ENCODE data around the gene SCARF1.
A peak's percentile ranks its signal among the peaks of the same experiment; 100 is the strongest.

Gene SCARF1

GRCh38 chr17:1647802-1648171 lies 2.3 kb upstream of the SCARF1 start:
- DNase-seq, result no peak

GRCh38 chr17:1646199-1646875 lies 805 bp upstream of the SCARF1 start:
- DNase-seq, result no peak

GRCh38 chr17:1644493-1645206 lies 882 bp downstream of the SCARF1 start:
- DNase-seq, result no peak

- DNase-seq, result no peak
Observed at GRCh38 chr17:1643999-1644492, 1.5 kb downstream of the SCARF1 start.

GRCh38 chr17:1643293-1643998 lies 2.1 kb downstream of the SCARF1 start:
- peak; percentile 51 for DNase-seq

GRCh38 chr17:1641065-1641403 lies 4.5 kb downstream of the SCARF1 start:
- DNase-seq, result no peak

GRCh38 chr17:1640329-1641064 lies 5.0 kb downstream of the SCARF1 start:
- no peak for DNase-seq

GRCh38 chr17:1639549-1640180 lies 5.9 kb downstream of the SCARF1 start:
- no peak for DNase-seq

GRCh38 chr17:1638624-1639300 lies 6.8 kb downstream of the SCARF1 start:
- DNase-seq, result no peak

- DNase-seq, result no peak
Observed at GRCh38 chr17:1638171-1638590, 7.4 kb downstream of the SCARF1 start.

- no peak for DNase-seq
Observed at GRCh38 chr17:1636732-1637285, 8.7 kb downstream of the SCARF1 start.

GRCh38 chr17:1635675-1636465 lies 9.7 kb downstream of the SCARF1 start:
- DNase-seq, result no peak

GRCh38 chr17:1634841-1635650 lies 10.5 kb downstream of the SCARF1 start:
- DNase-seq, result no peak

GRCh38 chr17:1630662-1631061 lies 14.9 kb downstream of the SCARF1 start:
- DNase-seq, result no peak

GRCh38 chr17:1629504-1630310 lies 15.8 kb downstream of the SCARF1 start:
- DNase-seq, result peak; percentile 75

GRCh38 chr17:1628856-1629503 lies 16.6 kb downstream of the SCARF1 start:
- DNase-seq, result peak; percentile 91

- peak; percentile 68 for DNase-seq
Observed at GRCh38 chr17:1627982-1628855, 17.3 kb downstream of the SCARF1 start, which contains the start of gene SLC43A2. SLC43A2 (minus strand) TSS chr17:1628834; CDS start chr17:1627874, 960 bp downstream.
